Body of pancreas (tissue), 4 donors: Measurements from ENCODE around the gene LRRC3.
"Not testable (repeated sequence)": the region's sequence is repeated elsewhere in the genome, so short reads cannot be mapped to it uniquely, and the experiment has no call there.

Source experiments
- CTCF ChIP-seq, 7 experiments: fragments of 450-650 bp in 4 of 7; fragments of 200-600 bp in 3 of 7; sonication (generic) in 3 of 7; IDR thresholded peaks; one replicate each; pipeline ENCODE4 v1.5.1; 2016 to 2019; ENCODE audit warnings: antibody characterized with exemption in 7 of 7
- POLR2A ChIP-seq, 3 donors: fragments of 450-650 bp; IDR thresholded peaks; one replicate each; pipeline ENCODE4 v1.6.1; 2016; ENCODE audit warnings: antibody characterized with exemption in 3 of 3, mild to moderate bottlenecking in 2 of 3

- TF ChIP-seq CTCF (IDR thresholded peaks at IDR 0.05), result peak; percentile 17 to 67 (median 56)
- not testable (repeated sequence) for TF ChIP-seq POLR2A (IDR thresholded peaks at IDR 0.05)
These were observed 24.4 kb downstream of the LRRC3 start for GRCh38 chr21:44479556-44480199.
